Measurements from ENCODE around the gene TCF25.

TCF25 gene

GRCh38 chr16:89890886-89891657, 17.7 kb downstream of the TCF25 start:
- no peak for TF ChIP-seq ZFX (IDR thresholded peaks at IDR 0.05)
- TF ChIP-seq, protein P1, sequence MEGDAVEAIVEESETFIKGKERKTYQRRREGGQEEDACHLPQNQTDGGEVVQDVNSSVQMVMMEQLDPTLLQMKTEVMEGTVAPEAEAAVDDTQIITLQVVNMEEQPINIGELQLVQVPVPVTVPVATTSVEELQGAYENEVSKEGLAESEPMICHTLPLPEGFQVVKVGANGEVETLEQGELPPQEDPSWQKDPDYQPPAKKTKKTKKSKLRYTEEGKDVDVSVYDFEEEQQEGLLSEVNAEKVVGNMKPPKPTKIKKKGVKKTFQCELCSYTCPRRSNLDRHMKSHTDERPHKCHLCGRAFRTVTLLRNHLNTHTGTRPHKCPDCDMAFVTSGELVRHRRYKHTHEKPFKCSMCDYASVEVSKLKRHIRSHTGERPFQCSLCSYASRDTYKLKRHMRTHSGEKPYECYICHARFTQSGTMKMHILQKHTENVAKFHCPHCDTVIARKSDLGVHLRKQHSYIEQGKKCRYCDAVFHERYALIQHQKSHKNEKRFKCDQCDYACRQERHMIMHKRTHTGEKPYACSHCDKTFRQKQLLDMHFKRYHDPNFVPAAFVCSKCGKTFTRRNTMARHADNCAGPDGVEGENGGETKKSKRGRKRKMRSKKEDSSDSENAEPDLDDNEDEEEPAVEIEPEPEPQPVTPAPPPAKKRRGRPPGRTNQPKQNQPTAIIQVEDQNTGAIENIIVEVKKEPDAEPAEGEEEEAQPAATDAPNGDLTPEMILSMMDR (conservative IDR thresholded peaks at IDR 0.05), result no peak
- H3K27ac ChIP-seq, result no peak overlapping the region

- no peak for TF ChIP-seq ZFX (IDR thresholded peaks at IDR 0.05)
- TF ChIP-seq, protein P1 (conservative IDR thresholded peaks at IDR 0.05), result no peak
- no peak overlapping the region for H3K27ac ChIP-seq
These were observed 18.8 kb downstream of the TCF25 start for GRCh38 chr16:89892055-89892630.

DNA sequence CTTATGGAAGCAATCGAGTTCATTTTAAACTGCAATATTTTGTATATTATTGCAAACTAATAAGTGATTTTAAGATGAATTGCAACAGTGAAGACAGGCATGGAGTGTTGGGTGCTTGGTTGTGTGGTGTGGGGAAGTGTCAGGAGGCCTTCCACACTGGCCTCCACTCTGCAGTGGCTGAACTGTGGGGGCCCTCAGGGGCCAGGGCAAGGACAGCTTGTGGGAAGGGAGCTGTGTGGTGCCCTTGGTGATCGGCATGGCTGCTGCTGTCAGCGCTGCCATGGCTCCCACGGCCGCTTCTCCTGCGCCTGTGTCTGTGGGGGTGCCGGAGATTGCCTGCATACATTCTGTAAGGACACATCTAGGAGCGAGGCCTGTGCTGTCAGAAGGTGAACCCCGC, 19.2 kb downstream of the TCF25 start:
- TF ChIP-seq ZFX (IDR thresholded peaks at IDR 0.05), result no peak
- TF ChIP-seq, protein P1 (conservative IDR thresholded peaks at IDR 0.05), result no peak
- H3K27ac ChIP-seq, result no peak overlapping the region

DNA sequence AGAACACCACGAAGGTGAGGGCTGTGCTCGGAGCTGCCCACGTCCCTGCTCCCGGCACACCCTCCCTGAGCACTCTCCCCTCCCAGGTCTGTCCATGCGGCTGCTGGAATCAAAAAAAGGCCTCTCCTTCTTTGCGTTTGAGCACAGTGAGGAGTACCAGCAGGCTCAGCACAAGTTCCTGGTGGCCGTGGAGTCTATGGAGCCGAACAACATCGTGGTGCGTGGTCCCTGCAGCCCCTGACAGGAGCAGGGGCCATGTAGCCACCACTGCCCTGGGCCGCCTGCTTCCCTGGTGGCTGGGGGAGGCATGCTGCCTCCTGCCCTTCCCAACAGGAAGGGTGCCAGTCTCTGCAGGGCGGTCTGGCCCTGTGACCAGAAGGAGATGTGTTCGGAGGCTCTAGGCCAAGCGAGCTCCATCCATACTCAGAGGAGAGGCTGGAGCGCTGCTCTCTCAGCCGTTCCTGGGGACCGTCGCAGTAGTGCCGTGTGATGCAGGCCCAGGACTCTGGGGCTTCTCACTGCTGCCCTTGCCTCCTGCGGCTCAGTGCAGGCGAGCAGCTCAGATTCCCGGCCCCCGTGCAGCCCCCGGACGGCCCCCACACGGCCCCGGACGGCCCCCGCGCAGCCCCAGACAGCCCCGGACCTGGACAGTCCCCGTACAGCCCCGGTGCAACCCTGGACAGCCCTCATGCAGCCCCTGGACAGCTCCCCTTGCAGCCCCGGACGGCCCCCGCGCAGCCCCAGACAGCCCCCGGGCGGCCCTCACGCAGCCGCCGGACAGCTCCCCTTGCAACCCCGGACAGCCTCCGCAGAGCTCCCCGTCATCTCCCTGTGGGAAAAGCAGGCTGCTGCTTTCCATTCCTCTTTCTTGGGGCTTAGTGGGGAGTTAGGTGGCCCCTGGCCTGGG, 20.5 kb downstream of the TCF25 start:
- H3K27ac ChIP-seq, result no peak overlapping the region
- no peak for TF ChIP-seq ZFX (IDR thresholded peaks at IDR 0.05)
- TF ChIP-seq, protein P1 (conservative IDR thresholded peaks at IDR 0.05), result no peak

DNA sequence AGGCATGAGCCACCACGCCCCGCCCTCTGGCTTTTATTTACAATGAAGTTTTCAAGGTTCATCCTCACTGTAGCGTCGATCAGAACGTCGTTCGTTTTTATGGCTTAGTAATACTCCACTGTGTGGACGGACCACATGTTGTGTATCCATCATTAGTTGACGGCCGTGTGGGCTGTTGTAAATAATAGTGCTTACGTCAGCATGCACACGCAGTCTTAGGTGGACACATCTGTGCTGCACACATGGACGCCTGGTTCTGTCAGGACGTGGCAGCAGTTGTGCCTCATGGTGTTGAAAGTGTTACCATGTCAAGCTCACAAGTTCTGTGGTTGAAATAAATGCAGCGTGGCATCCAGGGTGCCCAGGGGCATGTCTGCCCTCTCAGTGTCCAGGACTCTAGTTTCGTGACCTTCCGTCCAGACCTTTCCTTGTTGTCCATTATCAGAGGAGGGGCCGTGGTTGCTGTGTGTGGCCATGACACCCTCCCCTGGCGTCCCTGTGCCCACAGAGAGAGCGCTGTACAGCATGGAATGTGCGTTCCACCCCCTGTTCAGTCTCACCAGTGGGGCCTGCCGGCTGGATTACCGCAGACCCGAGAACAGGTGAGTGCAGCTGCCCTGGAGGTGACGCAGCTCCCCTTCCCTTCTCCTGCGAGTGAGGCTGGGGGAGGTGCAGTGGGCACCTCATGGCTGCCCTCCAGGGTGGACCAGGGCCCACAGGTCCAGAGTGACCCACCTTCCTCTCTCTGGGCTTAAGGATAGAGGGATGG, 22.3 kb downstream of the TCF25 start:
- no peak for TF ChIP-seq ZFX (IDR thresholded peaks at IDR 0.05)
- TF ChIP-seq, protein P1 (conservative IDR thresholded peaks at IDR 0.05), result no peak
- no peak overlapping the region for H3K27ac ChIP-seq

DNA sequence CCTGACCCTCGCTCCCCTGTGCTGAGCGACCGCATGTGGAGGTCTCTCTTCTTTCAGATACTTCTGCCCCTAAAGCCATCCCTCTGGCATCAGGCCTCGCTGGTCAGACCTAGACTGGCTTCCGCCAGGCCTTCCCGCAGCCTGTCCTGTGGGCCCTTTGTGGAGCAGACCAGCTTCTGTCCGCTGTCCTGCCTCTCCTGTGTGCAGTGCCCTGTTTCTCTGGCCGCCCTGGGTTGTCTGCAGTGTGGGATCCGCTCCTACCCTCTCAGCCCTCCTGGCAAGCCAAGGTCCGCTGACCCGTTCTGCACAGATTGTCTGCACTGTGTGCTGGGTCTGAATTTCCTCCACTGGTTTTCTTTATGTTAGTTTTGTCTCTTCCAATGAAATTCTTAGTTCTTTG, 23.8 kb downstream of the TCF25 start:
- TF ChIP-seq, protein P1 (conservative IDR thresholded peaks at IDR 0.05), result no peak
- TF ChIP-seq ZFX (IDR thresholded peaks at IDR 0.05), result no peak
- H3K27ac ChIP-seq, result no peak overlapping the region

Data from C4-2B (cell line).